Measurements from ENCODE around the gene ECE2.

GRCh38 chr3:184308744-184309143 lies 32.9 kb downstream of the ECE2 start:
- TF ChIP-seq CTCF (tag by site-specific recombination; IDR thresholded peaks at IDR 0.05) (no peak), ZNF561 (tag by site-specific recombination; IDR thresholded peaks at IDR 0.05; ENCODE audit: borderline replicate concordance) (no peak), ATF2 (tag by site-specific recombination; IDR thresholded peaks at IDR 0.05; ENCODE audit: low read depth) (no peak), PBX3 (CRISPR knock-in tag; IDR thresholded peaks at IDR 0.05) (no peak)

Data from HEK293 (cell line).